SK-N-SH treated with all-trans-retinoic acid at 6 μM for 48 hours (cell line): ENCODE measurements around the gene MICAL1.

Experiments used
- ISL1 ChIP-seq: fragments of 250-450 bp; sonication (Bioruptor Pico); IDR thresholded peaks from 2 replicates; pipeline ENCODE4 v2.1.2; 2022; ENCODE audit warnings: mild to moderate bottlenecking, moderate library complexity
- ZC3H10 ChIP-seq: fragments of 250-450 bp; sonication (Bioruptor Pico); IDR thresholded peaks from 2 replicates; pipeline ENCODE4 v1.5.1; 2021; ENCODE audit warnings: mild to moderate bottlenecking, moderate library complexity
- ZNF8 ChIP-seq: fragments of 450-650 bp; formaldehyde crosslinking; IDR thresholded peaks from 2 replicates; pipeline ENCODE4 v1.5.0; 2020; ENCODE audit warnings: mild to moderate bottlenecking, moderate library complexity

DNA sequence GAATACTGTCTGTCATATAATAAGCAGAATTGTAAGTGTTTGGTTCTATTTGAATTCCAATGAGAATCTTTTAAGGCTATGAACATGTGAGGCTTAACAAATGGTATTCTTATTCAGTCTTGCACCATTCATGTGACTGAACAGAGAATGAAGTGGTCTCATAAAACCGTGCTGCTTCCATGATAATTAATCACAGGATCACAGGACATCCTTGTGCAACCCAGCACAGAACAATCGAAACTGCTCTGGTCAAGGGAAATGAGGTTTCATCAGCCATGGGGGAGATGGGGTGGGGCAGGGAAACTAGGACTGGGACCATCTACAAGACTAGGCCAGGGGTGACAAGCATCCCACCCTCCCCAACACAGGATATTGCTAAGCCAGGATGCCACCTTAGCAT lies 21.1 kb downstream of the MICAL1 start:
- no peak for TF ChIP-seq ISL1 (CRISPR knock-in tag)
- no peak for TF ChIP-seq ZC3H10 (CRISPR knock-in tag)
- no peak for TF ChIP-seq ZNF8 (CRISPR knock-in tag)
